Dermis microvascular lymphatic vessel endothelial cell (primary cell): ENCODE data around the gene EIF3C. TPM values are rescaled to one million over a fixed set of nuclear protein-coding genes. Genes with fewer than 3 reads are reported as not detected.
"Not testable (repeated sequence)": the region's sequence is repeated elsewhere in the genome, so short reads cannot be mapped to it uniquely, and the experiment has no call there.

ENCODE experiments used
- DNase-seq, 2 donors: peaks; one replicate each; pipeline versions ENCODE4 v3.0.0 to v3.0.0-alpha.2; 2010; ENCODE audit warnings: low read depth in 2 of 2
- total RNA-seq: library from RNA; depleted of rRNA; stranded (reverse); fragments of >200 nt; gene quantifications from 2 replicates; pipeline ENCODE4 v1.2.1, GENCODE V29; 2014

The EIF3C gene
- total RNA-seq, result 255 and 283 TPM in 2 replicates

GRCh38 chr16:28711220-28712083 is at the start of gene EIF3C:
Gene EIF3C (plus strand): TSS chr16:28711464. CDS start chr16:28711687, 223 bp downstream.
- DNase-seq, result not testable (repeated sequence)

DNA sequence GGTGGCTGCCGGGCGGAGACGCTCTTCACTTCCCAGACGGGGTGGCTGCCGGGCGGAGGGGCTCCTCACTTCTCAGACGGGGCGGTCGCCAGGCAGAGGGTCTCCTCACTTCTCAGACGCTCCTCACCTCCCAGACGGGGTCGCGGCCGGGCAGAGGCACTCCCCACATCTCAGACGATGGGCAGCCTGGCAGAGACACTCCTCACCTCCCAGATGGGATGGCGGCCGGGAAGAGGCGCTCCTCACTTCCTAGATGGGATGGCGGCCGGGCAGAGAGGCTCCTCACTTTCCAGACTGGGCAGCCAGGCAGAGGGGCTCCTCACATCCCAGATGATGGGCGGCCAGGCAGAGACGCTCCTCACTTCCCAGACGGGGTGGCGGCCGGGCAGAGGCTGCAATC is 45.0 kb upstream of the EIF3C start:
- not testable (repeated sequence) for DNase-seq

GRCh38 chr16:28667480-28667879 is 43.8 kb upstream of the EIF3C start:
- not testable (repeated sequence) for DNase-seq

DNA sequence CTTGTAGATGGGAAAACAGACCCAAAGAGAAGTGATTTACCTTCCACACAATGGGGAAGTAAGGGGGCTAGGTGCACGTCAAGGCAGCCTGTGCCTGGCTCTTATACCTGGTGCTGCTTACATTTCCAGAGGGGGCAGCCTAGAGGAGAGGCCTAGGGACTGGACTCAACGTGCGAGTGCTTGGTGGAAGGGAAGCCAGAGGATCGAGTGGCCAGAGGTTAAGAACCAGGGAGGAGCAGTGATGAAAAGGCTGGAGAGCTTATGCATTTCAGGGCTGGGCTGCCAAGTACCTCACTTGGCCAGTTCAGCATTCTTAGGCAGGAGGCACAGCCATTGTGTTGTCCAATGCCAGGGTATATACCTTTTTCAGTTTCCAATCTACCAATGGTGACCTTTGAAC is 43.1 kb upstream of the EIF3C start:
- not testable (repeated sequence) for DNase-seq

DNA sequence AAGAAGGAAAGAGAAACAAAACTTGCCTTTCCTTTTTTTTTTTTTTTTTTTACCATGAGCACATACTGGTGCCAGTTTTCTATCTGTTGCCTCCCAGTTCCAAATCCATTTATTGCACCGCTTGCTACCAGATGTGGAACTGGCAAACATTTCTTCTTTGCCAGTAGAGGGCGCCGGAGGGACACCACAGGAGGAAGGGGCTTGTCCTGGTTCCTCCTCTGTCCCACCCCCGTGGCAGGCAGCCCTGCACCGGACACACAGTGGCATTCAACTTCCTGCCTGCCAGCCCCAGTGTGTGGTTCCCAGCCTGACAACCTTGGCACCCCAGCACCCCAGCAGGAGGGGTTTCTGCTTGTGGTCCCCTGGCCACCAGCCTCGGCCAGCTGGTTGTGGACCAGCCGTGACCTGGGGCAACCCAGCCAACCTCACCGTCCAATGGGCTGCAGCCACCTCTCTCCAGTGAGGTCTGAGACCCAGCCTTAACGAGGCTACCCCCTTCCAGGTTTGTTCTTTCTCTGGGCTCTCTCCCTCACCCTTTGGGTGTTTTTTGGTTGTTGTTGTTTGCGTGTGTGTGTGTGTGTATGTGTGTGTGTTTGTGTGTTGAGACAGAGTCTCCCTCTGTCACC is 22.8 kb upstream of the EIF3C start:
- not testable (repeated sequence) for DNase-seq

GRCh38 chr16:28689425-28689824 is 21.8 kb upstream of the EIF3C start:
- DNase-seq, result not testable (repeated sequence)

- not testable (repeated sequence) for DNase-seq
Measured at GRCh38 chr16:28691722-28692121, 19.5 kb upstream of the EIF3C start.

- not testable (repeated sequence) for DNase-seq
Measured at GRCh38 chr16:28693257-28693950, 17.9 kb upstream of the EIF3C start.

- DNase-seq, result not testable (repeated sequence)
Measured at GRCh38 chr16:28699792-28700191, 11.5 kb upstream of the EIF3C start.

DNA sequence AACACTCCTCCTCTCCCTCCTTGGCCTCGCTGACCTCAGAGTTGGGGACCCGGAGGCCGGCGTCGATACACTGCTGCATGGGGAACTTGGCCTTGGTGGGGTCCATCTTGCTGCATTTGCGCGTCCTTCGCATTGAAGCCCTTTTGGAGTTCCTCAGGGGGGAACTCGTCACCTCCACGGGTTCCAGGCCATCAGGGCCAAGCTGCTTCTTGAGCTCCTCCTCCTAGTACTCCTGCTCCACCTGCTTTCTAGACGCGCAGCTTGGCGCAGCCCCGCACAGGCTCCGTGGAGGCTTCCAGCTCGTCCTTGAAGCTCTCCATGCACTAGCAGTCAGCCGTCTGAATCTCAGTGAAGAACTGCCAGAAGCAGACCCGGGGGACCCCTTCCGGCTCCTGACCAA is 10.9 kb upstream of the EIF3C start:
- not testable (repeated sequence) for DNase-seq

GRCh38 chr16:28701384-28701783 is 9.9 kb upstream of the EIF3C start:
- not testable (repeated sequence) for DNase-seq

DNA sequence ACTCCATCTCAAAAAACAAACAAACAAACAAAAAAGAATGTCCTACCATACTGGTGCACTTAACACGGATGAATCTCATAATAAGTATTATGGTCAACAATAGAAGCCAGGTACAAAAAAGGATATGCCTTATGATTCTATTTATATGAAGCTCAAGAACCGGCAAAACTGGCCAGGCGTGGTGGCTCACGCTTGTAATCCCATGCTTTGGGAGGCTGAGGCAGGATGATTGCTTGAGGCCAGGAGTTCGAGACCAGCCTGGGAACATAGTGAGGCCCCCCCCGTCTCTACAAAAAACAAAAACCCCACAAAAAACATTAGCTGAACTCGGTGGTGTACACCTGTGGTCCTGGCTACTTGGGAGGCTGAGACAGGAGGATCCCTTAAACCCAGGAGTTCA is 7.0 kb upstream of the EIF3C start:
- DNase-seq, result not testable (repeated sequence)

DNA sequence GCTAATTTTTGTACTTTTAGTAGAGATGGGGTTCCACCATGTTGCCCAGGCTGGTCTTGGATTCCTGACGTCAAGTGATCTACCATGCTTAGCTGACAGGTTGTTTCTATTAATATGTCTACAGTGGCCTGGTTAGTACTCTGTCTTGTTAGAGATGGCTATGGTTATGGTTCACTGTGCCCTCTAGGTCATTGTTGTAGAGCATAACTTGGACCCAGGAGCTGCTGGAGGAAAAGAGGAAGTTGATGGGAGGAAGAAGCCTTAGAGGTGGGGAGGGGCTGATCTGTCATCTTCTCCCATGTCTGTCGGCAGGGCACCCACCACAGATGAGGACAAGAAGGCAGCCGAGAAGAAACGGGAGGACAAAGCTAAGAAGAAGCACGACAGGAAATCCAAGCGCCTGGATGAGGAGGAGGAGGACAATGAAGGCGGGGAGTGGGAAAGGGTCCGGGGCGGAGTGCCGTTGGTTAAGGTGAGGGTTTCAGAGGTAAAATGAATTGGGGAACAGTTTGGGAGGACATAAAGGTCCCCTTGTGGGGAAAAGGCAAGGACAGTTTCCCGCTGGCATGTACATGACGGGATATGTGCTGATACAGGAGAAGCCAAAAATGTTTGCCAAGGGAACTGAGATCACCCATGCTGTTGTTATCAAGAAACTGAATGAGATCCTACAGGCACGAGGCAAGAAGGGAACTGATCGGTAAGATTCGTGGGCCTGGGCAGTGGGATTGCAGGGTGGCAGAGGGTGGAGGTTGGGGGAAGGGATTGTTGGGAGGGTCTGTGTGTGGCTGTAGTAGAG is 11.8 kb downstream of the EIF3C start:
- not testable (repeated sequence) for DNase-seq

GRCh38 chr16:28731253-28731652 is 20.0 kb downstream of the EIF3C start:
- not testable (repeated sequence) for DNase-seq

GRCh38 chr16:28732455-28733124 is 21.3 kb downstream of the EIF3C start:
- DNase-seq, result not testable (repeated sequence)

GRCh38 chr16:28739787-28740186 is 28.5 kb downstream of the EIF3C start:
- DNase-seq, result not testable (repeated sequence)

- not testable (repeated sequence) for DNase-seq
Measured at GRCh38 chr16:28740631-28741030, 29.4 kb downstream of the EIF3C start.

- not testable (repeated sequence) for DNase-seq
Measured at GRCh38 chr16:28741295-28741694, 30.0 kb downstream of the EIF3C start.

DNA sequence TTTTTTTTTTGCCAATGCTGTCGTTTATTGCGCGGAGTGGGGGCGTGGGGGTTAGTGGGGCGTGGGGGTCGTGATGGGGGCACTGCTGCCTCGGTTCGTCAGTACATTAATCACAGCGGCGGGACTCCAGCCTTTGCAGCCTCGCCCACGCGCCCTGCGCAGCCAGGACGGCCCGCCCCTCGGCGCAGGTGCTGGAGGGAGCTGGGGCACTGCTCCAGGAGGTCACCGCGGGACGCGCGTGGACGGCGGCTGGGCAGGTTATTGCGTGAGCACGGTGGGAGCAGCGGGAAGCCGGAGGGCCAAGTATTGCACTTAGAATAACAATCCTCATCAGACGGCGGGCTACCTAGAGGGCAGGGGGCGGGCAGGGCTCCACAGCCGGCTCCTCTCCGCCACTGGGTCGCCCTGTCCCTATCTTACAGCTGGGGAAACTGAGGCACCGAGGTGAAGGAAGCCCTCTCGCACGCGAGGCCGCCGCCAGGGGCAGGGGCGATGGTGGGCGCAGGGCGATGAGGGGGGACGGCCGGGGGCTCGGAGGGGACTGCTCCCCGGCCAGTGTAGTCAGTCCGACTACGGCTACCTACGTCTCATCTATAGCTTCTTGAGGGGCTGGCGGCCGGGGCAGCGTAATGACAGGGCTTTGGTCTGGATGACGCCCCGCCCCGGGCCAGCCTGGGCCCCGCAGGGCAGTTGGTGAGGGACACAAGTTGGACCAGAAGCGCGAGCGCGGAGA is 35.5 kb downstream of the EIF3C start:
- not testable (repeated sequence) for DNase-seq

- not testable (repeated sequence) for DNase-seq
Measured at GRCh38 chr16:28749997-28750465, 38.8 kb downstream of the EIF3C start.
